ENCODE measurements around the gene UIMC1. TPM values are rescaled to one million over a fixed set of nuclear protein-coding genes. Genes with fewer than 3 reads are reported as not detected.
"Not testable (repeated sequence)": the region's sequence is repeated elsewhere in the genome, so short reads cannot be mapped to it uniquely, and the experiment has no call there.

UIMC1 gene
- total RNA-seq, 1 experiment from 2014 or later: 48.4 TPM

DNA sequence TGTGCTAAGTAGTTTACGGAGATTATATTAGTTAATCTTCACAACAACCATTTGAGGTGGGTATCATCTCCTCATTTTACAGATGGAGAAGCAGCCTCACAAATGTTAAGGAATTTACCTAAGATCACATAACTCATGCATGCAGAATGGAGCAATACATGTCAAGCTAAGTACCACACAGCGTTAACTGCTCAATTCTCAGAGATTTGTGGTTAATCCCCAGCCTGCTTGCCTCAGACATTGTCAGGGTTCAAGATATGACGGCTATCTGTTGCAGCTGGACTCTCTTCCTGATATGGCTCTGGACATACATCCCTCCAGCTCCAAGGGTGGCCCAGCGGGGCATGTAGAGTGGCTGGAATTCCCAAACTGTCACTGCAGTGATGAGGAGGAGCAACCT, 8.6 kb upstream of the UIMC1 start:
- in situ Hi-C loops (cut with HindIII; ENCODE audit: low sequenced_read_pairs): no loop called here

DNA sequence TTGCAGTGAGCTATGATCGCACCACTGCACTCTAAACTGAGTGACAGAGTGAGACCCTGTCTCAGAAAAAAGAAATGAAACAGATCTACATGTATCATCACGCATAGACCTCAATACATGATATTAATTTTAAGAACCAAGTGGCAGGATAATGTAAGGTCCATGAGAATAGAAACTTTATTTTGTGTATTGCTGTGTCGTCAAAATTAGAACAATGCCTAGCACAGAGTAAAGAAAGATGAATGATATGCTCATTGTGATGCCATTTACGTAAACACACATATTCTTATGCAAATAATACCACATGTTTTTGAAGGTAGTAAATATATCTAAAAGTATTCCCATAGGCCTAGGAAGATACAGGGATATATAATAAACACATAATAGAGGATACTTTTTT, 3.6 kb upstream of the UIMC1 start:
- no peak for DNase-seq (ENCODE audit: low spot score)
- in situ Hi-C loops (cut with HindIII; ENCODE audit: low sequenced_read_pairs): no loop called here

More for the DNA sequence above, 8.6 kb upstream of the UIMC1 start:
- DNase-seq (ENCODE audit: low spot score): no peak

DNA sequence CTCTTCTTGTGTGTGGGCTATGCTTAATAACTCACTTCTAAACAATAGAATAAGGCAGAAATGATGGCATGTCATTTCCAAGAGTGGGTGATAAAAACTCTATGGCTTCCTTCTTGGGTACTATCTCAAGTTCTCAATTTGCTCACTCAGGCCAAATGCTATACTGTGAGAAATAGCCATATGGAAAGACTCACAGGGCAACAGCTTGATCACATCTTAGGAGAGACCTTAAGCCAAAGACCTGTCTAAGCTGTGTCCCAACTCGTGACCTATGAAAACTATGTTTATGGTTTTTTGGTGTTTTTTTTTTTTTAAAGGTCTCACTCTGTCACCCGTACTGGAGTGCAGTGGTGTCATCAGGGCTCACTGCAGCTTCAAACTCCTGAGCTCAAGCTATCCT, 2.1 kb upstream of the UIMC1 start:
- in situ Hi-C loops (cut with HindIII; ENCODE audit: low sequenced_read_pairs): no loop called here
- DNase-seq (ENCODE audit: low spot score): no peak

DNA sequence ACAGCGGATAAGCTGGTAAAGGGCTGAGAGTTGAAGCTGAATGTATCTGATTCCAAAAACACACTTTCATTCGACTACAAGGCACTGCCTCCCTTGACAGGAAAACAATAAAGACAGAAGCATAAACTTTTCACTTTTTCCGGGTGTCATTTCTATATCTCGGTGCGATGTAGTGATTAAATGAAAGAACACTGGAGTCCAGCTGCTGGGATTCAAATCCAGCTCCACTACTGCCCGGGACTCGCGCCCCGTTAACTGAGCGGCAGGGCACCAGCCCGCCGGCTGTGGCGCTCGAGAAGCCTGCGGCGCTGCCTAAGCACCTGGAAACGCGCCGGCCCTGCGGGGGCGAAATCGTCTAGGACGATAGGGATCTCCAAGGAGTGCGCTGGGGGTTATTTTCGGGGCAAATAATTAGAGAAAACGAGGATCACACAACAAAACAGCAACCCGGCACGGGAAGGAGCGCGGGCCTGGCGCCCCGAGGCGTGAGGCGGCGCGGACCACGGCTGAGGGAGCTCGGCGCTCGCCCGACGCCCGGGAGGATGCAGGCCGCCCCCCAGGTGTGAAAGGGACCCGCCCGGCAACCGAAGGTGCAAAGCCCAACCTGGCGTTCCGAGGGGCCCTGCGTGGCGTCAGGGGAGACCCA, 837 bp downstream of the UIMC1 start:
- in situ Hi-C loops (cut with HindIII; ENCODE audit: low sequenced_read_pairs): no loop called here
- peak; percentile 65 for DNase-seq (ENCODE audit: low spot score)

DNA sequence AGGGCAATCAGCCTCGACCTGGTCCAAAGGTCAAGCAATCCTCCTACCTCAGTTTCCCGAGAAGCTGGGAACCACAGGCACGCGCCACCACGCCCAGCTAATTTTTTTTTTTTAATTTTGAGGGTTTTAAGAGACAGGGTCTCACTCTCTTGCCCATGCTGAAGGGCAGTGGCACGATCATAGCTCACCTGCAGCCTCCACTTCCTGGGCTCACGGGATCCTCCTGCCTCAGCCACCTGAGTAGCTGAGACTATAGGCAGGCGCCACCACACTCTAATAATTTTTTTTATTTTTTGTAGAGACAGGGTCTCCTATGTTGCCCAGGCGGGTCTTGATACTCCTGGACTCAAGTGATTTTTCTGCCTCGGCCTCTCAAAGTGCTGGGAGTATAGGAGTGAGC, 1.6 kb downstream of the UIMC1 start:
- in situ Hi-C loops (cut with HindIII; ENCODE audit: low sequenced_read_pairs): no loop called here
- DNase-seq (ENCODE audit: low spot score): no peak

DNA sequence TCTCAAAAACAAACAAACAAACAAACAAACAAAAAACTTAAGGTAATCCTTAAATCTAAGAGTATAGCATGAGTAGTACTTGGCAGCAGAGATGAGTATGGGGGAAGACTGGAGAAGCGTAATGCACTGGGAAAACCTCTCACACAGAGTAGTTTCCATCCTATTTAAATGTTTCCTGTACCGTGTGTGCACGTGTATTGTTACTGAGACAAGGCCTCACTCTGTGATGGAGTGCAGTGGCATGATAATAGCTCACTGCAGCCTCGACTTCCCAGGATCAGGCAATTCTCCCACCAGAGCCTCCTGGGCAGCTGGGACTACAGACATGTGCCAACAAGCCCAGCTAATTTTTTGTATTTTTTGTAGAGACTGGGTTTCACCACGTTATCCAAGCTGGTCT, 2.9 kb downstream of the UIMC1 start:
- in situ Hi-C loops (cut with HindIII; ENCODE audit: low sequenced_read_pairs): no loop called here
- DNase-seq (ENCODE audit: low spot score): no peak

DNA sequence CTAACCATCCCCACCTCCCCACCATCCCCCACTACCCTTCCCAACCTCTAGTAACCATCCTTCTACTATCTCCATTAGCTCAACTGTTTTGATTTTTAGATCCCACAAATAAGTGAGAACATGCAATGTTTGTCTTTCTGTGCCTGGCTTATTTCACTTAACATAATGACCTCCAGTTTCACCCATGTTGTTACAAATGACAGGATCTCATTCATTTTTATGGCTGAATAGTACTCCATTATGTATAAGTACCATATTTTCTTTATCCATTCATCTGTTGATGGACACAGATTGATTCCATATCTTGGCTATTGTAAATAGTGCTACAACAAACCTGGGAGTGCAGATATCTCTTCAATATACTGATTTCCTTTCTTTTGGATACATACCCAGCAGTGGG, 7.1 kb downstream of the UIMC1 start:
- in situ Hi-C loops (cut with HindIII; ENCODE audit: low sequenced_read_pairs); DNase-seq (ENCODE audit: low spot score): not testable (repeated sequence)

DNA sequence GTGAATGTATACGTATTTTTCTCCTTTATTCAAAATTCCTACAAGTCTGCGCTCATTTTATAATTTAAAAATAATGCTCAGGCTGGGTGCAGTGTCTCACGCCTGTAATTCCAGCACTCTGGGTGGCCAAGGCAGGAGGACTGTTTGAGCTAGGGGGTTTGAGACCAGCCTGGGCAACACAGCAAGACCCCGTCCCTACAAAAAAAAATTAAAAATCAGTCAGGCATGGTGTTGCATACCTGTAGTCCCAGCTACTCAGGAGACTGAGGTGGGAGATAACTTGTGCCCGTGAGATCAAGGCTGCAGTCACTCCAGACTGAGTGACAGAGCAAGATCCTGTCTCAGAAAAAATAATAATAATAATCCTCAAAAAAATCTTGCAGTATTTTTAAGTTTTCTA, 7.8 kb downstream of the UIMC1 start:
- no peak for DNase-seq (ENCODE audit: low spot score)
- in situ Hi-C loops (cut with HindIII; ENCODE audit: low sequenced_read_pairs): no loop called here

DNA sequence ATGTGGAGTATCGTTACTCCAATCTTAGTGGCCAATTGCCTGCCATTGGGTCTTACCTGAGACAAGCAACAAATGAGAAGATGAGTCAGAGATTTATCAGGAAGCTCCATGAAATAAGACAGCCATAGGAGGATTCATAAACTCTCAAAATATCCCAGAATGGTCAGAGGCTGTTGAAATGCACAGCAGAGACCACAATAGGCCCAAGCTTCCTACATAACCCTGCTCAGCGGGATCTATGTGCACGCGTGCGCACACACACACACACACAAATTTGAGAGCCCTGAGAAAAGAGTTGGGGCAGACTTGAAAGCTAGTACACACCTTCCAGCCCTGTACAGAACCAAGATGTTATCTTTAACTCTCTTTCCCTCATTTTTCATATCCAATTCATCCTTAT, 9.8 kb downstream of the UIMC1 start:
- in situ Hi-C loops (cut with HindIII; ENCODE audit: low sequenced_read_pairs): no loop called here
- no peak for DNase-seq (ENCODE audit: low spot score)

DNA sequence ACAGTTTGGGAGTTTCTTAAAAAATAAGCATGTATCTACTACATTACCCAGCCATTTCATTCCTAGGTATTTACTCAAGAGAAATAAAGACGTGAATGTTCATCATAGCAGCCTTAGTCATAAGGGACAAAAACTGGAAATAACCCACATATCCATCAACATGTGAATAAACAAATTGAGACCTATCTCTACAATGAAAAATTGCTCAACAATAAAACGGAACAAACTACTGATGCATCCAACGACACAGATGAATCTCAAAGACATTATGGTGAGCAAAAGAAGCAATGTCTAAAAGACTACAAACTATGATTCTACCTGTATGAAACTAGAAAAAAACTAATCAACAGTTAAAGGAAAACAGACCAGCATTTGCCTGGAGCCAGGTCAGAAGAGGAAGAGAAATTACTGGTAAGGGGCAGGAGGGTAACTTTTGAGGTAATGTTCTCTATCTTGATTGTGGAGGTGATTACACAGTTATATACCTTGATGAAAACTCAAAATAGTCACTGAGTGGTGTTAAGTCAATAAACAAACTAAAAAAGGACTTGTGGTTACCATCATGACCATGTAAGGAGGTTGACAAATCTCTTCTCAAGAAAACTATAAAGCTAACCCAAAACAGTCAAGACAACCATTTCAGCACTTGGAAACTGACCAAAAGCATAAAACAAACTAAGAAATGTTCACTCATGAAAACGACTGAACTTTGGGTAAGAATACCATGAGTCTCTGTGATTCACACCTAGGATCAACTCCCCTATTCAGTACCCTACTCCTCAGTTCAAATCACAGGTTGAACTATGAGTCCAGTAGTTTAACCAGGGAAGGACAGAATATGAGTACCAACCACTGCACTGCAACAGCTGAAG, 10.4 kb downstream of the UIMC1 start:
- in situ Hi-C loops (cut with HindIII; ENCODE audit: low sequenced_read_pairs): no loop called here
- DNase-seq (ENCODE audit: low spot score): no peak

DNA sequence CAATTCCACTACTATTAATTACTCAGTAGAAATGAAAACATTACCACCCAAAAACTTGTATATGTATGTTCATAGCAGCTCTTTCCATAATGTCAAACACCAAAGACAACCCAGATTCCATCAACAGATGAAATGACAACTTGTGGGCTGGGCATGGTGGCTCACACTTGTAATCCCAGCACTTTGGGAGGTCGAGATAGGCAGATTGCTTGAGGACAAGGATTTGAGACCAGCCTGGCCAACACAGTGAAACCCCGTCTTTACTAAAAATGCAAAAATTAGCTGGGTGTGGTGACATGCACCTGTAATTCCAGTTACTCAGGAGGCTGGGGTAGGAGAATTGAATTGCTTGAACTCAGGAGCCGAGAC, 11.5 kb downstream of the UIMC1 start:
- DNase-seq (ENCODE audit: low spot score): no peak
- in situ Hi-C loops (cut with HindIII; ENCODE audit: low sequenced_read_pairs): no loop called here

DNA sequence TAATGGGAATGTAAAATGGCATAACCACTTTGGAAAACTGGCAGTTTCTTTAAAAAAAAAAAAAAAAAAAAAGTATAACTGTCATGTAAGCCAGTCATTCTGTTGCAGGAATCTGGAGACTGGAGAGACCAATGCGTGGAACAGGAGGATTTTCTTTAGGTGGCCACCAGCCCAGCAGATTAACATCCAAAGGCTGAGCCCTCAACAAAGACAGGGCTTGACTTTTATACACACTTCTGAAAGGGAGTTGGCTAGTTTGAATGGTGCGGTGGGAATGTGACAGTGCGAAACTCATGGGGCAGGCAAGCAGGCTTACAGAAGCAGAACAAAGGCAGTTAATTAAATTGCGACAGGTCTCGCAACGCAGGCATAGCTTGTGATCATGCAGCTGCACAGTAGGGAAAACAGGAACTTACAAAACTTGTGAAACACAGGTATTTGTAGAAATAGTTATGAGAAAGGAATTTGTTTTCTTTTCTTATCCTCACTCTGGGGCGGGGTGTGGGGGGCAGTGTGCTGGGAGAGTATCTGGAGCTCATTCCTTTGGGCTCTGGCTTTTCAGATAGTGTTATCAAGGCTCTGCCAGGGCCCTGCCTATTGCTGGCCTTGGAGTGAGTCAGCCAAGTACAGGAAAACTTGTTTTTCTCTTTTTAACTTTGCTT, 12.0 kb downstream of the UIMC1 start:
- no peak for DNase-seq (ENCODE audit: low spot score)
- in situ Hi-C loops (cut with HindIII; ENCODE audit: low sequenced_read_pairs): no loop called here

DNA sequence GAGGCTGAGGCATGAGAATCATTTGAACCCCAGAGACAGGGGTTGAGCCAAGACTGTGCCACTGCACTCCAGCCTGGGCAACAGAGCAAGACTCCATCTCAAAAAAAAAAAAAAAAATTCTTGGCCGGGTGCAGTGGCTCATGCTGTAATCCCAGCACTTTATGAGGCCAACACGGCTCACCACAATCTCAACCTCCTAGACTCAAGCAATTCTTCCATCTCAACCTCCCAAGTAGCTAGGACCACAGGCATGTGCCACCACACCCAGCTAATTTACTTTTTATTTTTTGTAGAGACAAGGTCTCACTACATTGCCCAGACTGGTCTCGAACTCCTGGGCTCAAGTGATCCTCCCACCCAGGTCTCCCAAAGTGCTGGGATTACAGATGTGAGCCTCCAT, 13.5 kb downstream of the UIMC1 start:
- in situ Hi-C loops (cut with HindIII; ENCODE audit: low sequenced_read_pairs): not testable (repeated sequence)

DNA sequence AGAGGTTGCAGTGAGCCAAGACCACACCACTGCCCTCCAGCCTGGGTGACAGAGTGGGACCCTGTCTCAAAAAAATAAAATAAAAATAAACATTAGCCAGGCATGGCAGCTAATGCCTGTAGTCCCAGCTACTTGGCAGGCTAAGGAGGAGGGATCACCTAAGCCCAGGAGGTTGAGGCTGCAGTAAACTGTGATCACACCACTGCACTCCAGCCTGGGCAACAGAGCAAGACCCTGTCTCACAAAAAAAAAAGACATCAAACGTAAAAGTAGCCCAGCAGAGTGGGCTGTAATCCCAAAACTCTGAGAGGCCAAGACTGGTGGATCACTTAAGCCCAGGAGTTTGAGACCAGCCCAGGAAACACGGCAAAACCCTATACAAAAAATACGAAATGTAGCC, 19.0 kb downstream of the UIMC1 start:
- in situ Hi-C loops (cut with HindIII; ENCODE audit: low sequenced_read_pairs): no loop called here
- no peak for DNase-seq (ENCODE audit: low spot score)

More for the DNA sequence above, 13.5 kb downstream of the UIMC1 start:
- DNase-seq (ENCODE audit: low spot score): not testable (repeated sequence)

DNA sequence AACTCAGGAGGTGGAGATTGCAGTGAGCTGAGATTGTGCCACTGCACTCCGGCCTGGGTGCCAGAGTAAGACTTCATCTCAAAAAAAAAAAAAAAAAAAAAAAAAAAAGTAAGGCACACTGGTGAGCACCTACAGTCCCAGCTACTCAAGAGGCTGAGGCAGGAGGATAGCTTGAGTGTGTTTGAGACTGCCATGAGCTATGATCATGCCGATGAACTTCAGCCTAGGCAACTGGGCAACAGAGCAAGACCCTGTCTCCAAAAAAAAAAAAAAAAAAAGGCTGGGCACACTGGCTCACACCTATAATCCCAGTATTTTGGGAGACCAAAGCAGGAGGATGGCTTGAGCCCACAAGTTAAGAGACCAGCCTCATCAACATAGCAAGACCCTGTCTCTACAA, 20.3 kb downstream of the UIMC1 start:
- in situ Hi-C loops (cut with HindIII; ENCODE audit: low sequenced_read_pairs): no loop called here
- no peak for DNase-seq (ENCODE audit: low spot score)

DNA sequence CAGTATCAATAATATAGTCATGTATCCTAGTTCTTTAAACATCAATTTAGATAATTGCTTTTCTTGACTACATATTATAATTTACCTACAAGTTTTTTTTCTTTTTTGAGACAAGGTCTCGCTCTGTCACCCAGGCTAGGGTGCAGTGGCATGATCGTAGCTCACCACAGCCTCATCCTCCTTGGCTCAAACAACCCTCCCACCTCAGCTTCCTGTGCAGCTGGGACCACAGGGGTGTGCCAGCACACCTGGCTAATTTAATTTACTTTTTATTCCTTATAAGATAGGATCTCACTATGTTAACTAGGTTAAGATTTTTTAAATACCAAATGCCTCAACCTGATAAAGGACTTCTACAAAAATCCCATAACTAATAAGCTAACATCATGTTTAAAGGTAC, 21.1 kb downstream of the UIMC1 start:
- in situ Hi-C loops (cut with HindIII; ENCODE audit: low sequenced_read_pairs): no loop called here
- DNase-seq (ENCODE audit: low spot score): no peak

DNA sequence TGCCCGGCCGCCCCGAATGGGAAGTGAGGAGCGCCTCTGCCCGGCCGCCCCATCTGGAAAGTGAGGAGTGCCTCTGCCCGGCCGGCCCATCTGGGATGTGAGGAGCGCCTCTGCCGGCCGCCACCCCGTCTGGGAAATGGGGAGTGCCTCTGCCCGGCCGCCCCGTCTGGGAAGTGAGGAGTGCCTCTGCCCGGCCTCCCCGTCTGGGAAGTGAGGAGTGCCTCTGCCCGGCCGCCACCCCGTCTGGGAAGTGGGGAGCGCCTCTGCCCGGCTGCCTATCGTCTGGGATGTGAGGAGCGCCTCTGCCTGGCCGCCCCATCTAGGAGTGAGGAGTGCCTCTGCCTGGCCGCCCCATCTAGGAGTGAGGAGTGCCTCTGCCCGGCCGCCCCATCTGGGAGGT, 22.4 kb downstream of the UIMC1 start:
- in situ Hi-C loops (cut with HindIII; ENCODE audit: low sequenced_read_pairs); DNase-seq (ENCODE audit: low spot score): not testable (repeated sequence)

DNA sequence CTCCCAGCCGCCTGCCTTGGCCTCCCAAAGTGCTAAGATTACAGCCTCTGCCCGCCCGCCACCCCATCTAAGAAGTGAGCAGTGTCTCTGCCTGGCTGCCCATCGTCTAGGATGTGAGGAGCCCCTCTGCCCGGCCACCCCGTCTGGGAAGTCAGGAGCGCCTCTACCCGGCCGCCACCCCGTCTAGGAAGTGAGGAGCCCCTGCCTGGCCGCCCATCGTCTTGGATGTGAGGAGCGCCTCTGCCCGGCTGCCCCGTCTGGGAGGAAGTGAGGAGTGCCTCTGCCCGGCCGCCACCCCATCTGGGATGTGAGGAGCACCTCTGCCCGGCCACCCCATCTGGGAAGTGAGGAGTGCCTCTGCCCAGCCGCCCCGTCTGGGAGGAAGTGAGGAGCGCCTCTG, 23.0 kb downstream of the UIMC1 start:
- in situ Hi-C loops (cut with HindIII; ENCODE audit: low sequenced_read_pairs); DNase-seq (ENCODE audit: low spot score): not testable (repeated sequence)

DNA sequence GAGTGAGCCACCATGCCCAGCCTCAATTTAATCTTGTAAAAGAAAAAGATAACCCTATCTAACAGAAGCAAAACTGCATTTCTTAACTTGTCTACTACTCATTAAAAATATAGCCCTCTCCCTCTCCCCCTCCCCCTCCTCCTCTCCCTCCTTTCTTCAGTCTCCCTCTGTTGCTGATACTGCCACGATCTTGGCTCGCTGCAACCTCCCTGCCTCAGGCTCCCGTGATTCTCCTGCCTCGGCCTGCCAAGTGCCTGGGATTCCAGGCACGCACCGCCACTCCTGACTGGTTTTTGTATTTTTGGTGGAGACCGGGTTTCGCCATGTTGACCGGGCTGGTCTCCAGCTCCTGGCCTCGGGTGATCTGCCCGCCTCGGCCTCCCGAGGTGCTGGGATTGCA, 23.5 kb downstream of the UIMC1 start:
- DNase-seq (ENCODE audit: low spot score); in situ Hi-C loops (cut with HindIII; ENCODE audit: low sequenced_read_pairs): not testable (repeated sequence)

DNA sequence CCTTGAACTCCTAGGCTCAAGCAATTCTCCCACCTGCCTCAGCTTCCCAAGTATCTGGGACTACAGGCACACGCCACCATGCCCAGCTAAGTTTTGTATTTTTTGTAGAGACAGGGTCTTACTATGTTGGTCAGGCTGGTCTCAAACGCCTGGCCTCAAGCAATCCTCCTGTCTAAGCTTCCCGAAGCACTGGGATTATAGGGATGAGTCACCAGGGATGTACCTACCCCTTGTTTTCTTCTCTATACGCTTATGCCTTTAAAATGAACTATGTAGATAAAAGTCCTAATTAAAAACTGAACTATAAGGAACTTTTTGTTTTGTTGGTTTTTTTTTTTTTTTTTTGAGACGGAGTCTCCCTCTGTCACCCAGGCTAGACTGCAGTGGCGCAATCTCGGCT, 25.8 kb downstream of the UIMC1 start:
- in situ Hi-C loops (cut with HindIII; ENCODE audit: low sequenced_read_pairs): no loop called here
- DNase-seq (ENCODE audit: low spot score): no peak

All from G401 (cell line).